HAP-1 (cell line): ENCODE results near the gene ACOT7.
A peak's percentile ranks its signal among the peaks of the same experiment; 100 is the strongest.

Experiments
- DNase-seq, 2 experiments: peaks; one replicate each; pipeline ENCODE4 v3.0.0-alpha.2; 2016 to 2020; ENCODE audit warnings: low spot score in 2 of 2
- H3K27me3 ChIP-seq: fragments of 250-450 bp; sonication (Bioruptor Pico); 2 replicates; pipeline ENCODE4 v1.5.1; 2020; ENCODE audit warnings: low read depth, mild to moderate bottlenecking, moderate library complexity
- H3K36me3 ChIP-seq: fragments of 250-450 bp; sonication (Bioruptor Pico); replicated peaks from 2 replicates; pipeline ENCODE4 v1.5.1; 2020; ENCODE audit warnings: mild to moderate bottlenecking
- H3K4me1 ChIP-seq: fragments of 250-450 bp; sonication (Bioruptor Pico); 2 replicates; pipeline ENCODE4 v1.5.1; 2020; ENCODE audit warnings: mild to moderate bottlenecking
- H3K4me3 ChIP-seq: fragments of 250-450 bp; sonication (Bioruptor Pico); 2 replicates; pipeline ENCODE4 v1.5.1; 2020; ENCODE audit warnings: mild to moderate bottlenecking, moderate library complexity
- H3K9me3 ChIP-seq: fragments of 250-450 bp; sonication (Bioruptor Pico); 2 replicates; pipeline ENCODE4 v1.5.1; 2020; ENCODE audit warnings: mild to moderate bottlenecking, moderate library complexity
- in situ Hi-C: fragments of 300-500 bp; cut with MboI; formaldehyde crosslinking; loops from 3 replicates; pipeline ENCODE4 v1.14.3; 2020; ENCODE audit warnings: low sequenced_read_pairs, inconsistent platforms, mixed read lengths

ACOT7 gene

DNA sequence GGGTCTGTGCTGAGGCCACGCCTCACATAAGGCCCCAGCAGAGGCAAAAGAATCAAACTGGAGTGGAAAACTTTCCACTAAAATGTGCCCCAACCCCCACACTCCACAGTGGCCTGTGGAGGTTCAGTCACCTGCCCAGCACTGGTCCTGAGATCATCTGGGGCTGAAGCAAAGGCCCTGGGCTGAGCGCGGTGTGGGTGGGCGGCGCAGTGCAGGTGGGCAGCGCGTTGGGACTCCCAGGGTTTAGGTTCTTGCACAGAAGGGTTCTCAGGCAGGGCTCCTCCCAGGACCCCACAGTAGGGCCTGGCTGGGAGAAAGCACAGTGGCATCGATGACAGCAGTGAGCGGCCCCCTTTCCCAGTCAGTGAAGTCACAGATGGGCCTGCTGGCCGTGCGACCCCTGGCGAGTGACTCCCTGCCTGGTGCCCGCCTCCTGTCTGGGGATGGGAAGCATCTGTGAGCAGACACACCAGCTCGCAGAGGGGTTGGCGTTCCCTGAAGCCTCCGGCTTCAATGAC, 118.9 kb downstream of the ACOT7 start:
- Histone ChIP-seq H3K36me3 (peaks cover 10% of the 10 kb centered on the region), H3K27me3 (no peaks in the 10 kb centered on the region), H3K4me1 (no peaks in the 10 kb centered on the region), H3K4me3 (no peak overlapping the region), H3K9me3 (no peaks in the 10 kb centered on the region)
- no peak for DNase-seq
- in situ Hi-C loops = no loop called here

DNA sequence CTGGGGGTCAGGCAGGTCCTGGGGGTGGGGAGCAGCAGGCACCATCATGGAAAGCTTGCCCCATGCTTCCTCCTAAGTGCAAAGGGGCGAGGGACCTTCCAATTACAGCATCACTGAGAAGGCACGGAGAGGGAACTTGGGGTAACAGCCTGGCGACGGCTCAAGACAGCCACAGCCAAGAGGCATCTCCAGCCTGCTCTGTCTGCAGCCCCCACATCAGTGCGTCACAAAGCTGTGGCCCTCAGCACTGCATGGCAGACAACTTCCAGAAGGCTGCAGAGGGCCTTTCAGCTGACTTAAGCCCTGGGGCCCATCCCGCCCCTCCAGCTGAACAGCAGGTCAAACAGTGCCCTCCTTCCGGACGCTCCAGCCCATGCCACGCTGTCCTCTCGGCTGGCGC, 119.5 kb downstream of the ACOT7 start:
- H3K4me1 ChIP-seq = no peaks in the 10 kb centered on the region
- no peaks in the 10 kb centered on the region for H3K9me3 ChIP-seq
- no peak overlapping the region for H3K4me3 ChIP-seq
- in situ Hi-C loops = no loop called here
- H3K36me3 ChIP-seq = peaks cover 10% of the 10 kb centered on the region
- no peak for DNase-seq
- H3K27me3 ChIP-seq = no peaks in the 10 kb centered on the region

DNA sequence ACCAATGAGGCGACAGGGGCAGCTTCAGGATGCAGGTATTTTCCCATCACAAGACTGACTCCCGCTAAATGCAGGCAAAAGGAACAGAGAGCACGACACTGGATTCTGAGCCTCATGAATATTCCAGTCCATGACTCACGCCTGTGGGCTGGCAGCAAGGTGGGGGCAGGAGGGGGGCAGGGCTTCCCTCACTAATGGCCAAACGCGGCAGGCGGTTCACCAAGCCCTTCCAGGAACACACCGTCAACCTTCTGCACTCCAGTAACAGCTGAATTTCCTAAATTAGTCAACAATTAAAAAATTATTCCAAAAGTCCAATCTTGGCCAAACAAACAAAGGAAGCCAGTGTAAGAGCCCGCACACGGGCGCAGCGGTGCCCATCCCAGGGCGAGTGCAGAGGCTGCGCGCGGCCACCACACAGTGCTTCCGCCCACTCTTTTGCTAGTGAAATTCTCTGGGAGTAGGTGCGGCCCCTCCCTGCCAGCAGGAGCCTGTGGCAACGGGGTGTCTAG, 120.1 kb downstream of the ACOT7 start:
- peaks cover 10% of the 10 kb centered on the region for H3K36me3 ChIP-seq
- DNase-seq = peak in 1 of 2 experiments; percentile 56
- no peaks in the 10 kb centered on the region for H3K4me1 ChIP-seq
- no peaks in the 10 kb centered on the region for H3K27me3 ChIP-seq
- no peaks in the 10 kb centered on the region for H3K9me3 ChIP-seq
- in situ Hi-C loops = no loop called here
- no peak overlapping the region for H3K4me3 ChIP-seq

DNA sequence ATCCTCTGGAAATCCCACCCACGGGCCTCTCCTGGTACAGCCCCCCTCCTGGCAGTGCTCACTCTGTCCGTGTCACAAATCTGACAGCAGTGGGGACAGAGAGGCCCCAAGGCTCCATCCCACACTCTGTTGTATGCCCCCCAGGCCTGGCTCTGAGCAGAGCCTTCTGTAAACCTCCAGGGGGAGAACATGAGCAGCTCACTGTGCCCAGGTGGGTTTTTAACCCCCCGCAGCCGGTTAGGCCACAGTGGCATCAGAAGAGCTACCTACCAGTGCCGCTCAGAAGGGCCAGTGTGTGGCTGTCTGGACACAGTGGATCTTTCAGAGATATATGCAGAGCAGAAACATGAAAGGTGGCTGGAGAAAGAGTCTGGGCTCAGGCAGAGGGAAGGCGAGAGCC, 120.7 kb downstream of the ACOT7 start:
- H3K27me3 ChIP-seq = no peaks in the 10 kb centered on the region
- DNase-seq = no peak
- no peaks in the 10 kb centered on the region for H3K9me3 ChIP-seq
- peaks cover 10% of the 10 kb centered on the region for H3K36me3 ChIP-seq
- H3K4me1 ChIP-seq = no peaks in the 10 kb centered on the region
- H3K4me3 ChIP-seq = no peak overlapping the region
- in situ Hi-C loops = no loop called here

DNA sequence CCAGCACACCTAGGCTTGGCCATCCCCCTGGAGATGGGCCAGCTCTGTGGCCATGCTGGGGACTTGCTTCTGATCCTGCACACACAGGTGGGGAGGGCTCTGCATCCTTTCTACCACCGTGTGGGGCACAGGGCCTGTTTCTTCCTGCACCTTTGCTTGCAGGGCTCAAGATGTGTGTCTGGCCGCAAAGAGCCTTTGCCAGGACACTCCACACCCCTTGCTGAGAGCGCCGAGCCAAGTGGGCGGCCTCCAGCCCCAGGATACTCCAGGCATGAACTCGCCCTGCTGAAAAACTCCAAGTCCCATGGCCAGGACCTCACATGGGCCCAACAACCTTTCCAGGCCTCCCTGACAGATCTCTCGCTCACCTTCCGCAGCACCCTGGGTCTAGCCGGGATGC, 121.1 kb downstream of the ACOT7 start:
- Histone ChIP-seq H3K4me3 (no peak overlapping the region), H3K27me3 (no peaks in the 10 kb centered on the region), H3K9me3 (no peaks in the 10 kb centered on the region), H3K36me3 (peaks cover 10% of the 10 kb centered on the region), H3K4me1 (no peaks in the 10 kb centered on the region)
- no peak for DNase-seq
- in situ Hi-C loops = no loop called here

DNA sequence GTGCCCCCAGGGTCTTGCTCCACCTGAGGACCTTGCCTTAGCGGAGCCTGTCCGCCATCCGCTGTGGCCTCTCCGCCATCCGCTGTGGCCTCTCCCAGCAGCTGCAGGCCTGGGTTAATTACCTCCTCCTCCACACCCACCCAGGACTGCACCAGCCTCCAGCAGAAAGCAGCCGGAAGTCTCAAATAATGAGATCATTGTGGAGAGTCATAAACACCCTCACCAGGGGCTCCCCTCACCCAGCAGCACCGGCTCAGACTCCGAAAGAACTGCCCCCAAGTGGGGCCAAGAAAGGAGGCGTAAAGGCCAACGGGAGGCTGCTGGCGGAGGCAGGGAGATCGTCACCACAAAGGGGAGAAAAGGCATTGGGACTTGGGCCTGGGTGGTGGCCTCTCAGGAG, 122.0 kb downstream of the ACOT7 start:
- DNase-seq = no peak
- Histone ChIP-seq H3K27me3 (no peaks in the 10 kb centered on the region), H3K36me3 (peaks cover 10% of the 10 kb centered on the region), H3K4me1 (no peaks in the 10 kb centered on the region), H3K9me3 (no peaks in the 10 kb centered on the region), H3K4me3 (no peak overlapping the region)
- in situ Hi-C loops = no loop called here

DNA sequence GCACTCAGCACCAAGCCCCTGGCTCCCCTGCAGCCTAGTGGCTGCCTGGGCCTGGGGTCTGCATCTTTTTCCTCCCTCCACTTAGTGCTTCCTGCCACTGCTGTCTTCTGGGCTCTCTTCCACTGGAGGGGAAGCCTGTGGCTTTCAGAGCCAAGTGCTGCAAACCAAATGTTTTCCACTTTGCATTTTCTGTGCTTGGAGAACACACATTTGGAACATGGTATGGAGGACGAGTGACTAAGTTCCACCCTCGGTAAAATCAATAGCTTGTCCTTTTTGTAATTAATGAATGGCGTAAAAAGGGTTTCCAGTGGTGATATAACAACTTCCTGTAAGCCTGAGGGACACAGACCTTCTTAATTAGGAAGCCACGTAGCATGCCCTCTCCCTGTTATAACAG, 122.6 kb downstream of the ACOT7 start:
- in situ Hi-C loops = no loop called here
- no peaks in the 10 kb centered on the region for H3K27me3 ChIP-seq
- H3K4me3 ChIP-seq = no peak overlapping the region
- DNase-seq = no peak
- H3K36me3 ChIP-seq = peaks cover 10% of the 10 kb centered on the region
- no peaks in the 10 kb centered on the region for H3K9me3 ChIP-seq
- H3K4me1 ChIP-seq = no peaks in the 10 kb centered on the region

DNA sequence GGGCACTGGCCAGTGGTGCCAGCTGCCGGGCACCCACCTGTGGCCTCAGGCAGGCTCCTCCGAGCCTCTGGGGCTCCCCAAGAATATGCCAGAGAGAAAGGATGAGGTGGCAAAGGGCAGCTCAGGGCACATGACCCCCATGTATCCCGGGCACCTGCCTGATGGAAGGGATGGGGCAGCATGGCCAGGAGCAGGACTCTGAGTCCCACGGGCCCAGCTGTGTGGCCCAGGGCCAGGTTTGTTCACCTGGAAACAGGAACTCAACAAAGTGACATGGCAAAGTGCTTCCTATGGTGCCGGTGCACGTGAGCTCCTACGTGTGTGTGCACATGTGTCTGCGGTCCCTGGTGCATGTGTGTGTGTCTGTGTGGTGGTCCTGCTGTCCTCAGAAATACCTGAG, 123.2 kb downstream of the ACOT7 start:
- Histone ChIP-seq H3K4me3 (no peak overlapping the region), H3K36me3 (peaks cover 10% of the 10 kb centered on the region), H3K4me1 (no peaks in the 10 kb centered on the region), H3K9me3 (no peaks in the 10 kb centered on the region), H3K27me3 (no peaks in the 10 kb centered on the region)
- DNase-seq = no peak
- in situ Hi-C loops = no loop called here

DNA sequence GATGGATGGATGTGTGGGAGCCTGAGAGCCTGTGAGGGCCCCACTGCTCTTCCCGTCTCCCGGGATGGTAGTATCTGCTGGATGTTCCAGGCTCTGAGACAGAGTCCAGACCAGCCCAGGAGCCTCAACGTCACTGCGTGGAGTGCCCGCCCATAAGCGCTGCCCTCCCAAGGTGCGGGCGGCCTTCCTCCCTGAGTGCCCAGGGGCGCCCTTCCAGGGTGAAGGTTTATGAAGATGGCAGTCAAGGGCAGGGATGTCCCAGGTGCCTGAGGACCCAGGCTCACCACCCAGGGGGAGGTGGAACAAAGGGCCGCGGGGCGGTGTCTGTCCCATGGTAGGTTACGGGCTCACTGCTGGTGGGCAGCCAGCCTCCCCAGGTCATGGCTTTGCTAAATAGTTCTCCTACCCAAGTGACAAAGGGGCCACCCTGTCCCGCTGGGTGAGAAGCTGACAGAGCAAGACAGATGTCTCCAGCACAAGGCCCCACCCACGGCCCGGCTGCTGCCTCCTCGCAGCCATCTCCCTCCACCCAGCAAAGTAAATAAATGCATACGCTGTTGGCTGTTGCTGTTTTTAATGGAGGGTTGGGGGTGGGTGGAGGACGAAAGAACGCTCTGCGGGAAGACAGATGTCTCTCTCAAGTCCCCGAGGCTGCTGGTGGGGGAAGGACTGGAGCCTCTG, 123.7 kb downstream of the ACOT7 start:
- no peaks in the 10 kb centered on the region for H3K4me1 ChIP-seq
- H3K27me3 ChIP-seq = no peaks in the 10 kb centered on the region
- peaks cover 10% of the 10 kb centered on the region for H3K36me3 ChIP-seq
- no peak overlapping the region for H3K4me3 ChIP-seq
- in situ Hi-C loops = no loop called here
- no peaks in the 10 kb centered on the region for H3K9me3 ChIP-seq
- DNase-seq = no peak

DNA sequence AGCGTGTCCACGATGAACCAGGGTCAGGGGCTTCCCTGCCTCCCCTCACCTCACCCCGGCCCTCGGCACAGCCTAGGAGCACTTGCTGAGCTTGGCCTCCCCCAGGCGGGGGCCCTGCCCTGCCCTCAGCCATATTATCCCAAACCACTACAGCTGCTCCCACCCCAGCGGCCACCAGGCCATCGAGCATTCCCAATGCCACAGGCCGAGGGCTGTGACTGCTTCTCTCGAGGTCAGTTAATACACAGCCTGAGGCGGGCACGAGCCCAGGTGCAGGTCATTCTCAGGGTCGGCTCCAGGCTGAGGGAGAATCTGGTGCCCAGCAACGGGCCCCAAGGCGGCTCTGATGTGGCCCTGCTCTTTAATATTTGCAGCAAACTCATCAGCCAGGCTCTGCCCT, 124.3 kb downstream of the ACOT7 start:
- peaks cover 10% of the 10 kb centered on the region for H3K36me3 ChIP-seq
- in situ Hi-C loops = no loop called here
- H3K4me1 ChIP-seq = no peaks in the 10 kb centered on the region
- H3K4me3 ChIP-seq = no peak overlapping the region
- no peaks in the 10 kb centered on the region for H3K9me3 ChIP-seq
- no peaks in the 10 kb centered on the region for H3K27me3 ChIP-seq
- DNase-seq = no peak

DNA sequence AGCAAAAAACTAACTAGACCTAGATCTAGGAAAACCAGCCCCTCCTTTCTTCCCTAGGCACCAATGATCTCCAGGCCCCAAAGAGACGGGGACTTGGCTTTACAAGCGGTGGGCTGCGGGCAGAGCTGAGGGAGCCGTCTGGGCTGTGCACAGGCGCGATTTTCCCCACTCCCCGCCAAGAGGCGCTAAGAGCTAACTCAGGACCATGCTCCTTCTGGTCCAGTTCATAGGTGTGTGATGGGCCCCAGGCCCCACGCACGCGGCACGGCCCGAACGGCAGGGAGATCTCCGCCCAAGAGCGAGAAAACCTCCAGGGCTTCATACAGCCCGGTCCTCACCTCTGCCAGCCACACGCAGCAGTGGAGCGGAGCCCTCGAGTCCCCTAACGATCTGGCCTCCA, 125.2 kb downstream of the ACOT7 start:
- in situ Hi-C loops = no loop called here

DNA sequence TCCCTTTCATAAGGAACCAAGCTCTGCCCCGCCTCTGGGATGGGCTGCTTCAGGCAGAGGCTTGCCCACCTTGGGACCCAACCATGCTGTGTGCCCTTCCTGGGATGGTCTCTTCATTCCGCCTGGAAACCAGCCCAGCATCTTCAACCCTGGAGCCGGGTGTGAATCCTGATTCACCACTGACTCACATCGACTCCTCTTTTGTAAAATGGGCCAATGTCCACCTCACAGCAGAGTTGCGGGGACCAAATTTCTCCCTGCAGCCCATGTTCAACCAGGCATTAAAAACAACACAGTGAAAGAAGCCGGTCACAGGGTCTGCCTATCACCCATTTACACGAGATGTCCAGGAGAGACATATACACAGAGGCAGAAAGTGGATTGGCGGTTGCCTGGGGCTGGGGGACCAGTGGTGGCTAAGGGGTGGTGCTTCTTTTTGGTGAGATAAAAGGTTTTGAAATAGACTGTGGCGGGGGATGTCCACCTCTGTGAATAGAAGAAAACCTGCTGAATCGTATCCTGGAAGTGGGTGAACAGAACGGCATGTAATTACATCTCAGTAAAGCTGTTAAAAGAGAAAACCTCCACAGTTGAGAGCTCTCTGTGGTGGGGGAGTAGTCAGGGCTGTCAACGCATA, 125.8 kb downstream of the ACOT7 start:
- H3K9me3 ChIP-seq = no peaks in the 10 kb centered on the region
- no peaks in the 10 kb centered on the region for H3K4me1 ChIP-seq
- H3K36me3 ChIP-seq = peaks cover 1% of the 10 kb centered on the region
- H3K27me3 ChIP-seq = no peaks in the 10 kb centered on the region
- H3K4me3 ChIP-seq = no peak overlapping the region
- no peak for DNase-seq
- in situ Hi-C loops = no loop called here

More for the DNA sequence above, 125.2 kb downstream of the ACOT7 start:
- Histone ChIP-seq H3K4me1 (no peaks in the 10 kb centered on the region), H3K36me3 (peaks cover 5% of the 10 kb centered on the region), H3K27me3 (no peaks in the 10 kb centered on the region), H3K4me3 (no peak overlapping the region), H3K9me3 (no peaks in the 10 kb centered on the region)
- DNase-seq = no peak

DNA sequence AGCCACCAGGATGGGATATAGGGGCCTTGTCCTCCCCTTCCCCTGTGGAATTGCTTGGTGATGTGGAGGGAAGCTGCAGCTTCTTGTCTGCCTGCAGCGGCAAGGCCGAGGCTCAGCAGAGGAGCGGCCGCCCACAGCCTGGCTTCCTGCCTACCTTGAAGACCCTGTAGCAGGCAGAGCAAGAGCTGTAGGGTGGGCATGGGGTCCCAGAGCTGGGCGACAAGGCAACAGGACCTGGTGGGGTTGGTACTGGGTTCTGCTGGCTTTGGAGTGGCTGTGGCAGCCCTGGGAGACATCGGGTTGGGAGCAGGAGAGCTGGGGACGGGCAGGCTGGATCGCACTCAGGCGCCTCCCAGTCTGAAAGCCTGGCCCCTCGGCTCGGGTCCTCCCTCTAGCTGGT, 126.9 kb downstream of the ACOT7 start:
- H3K4me3 ChIP-seq = no peak overlapping the region
- in situ Hi-C loops = no loop called here
- H3K4me1 ChIP-seq = no peaks in the 10 kb centered on the region
- no peaks in the 10 kb centered on the region for H3K9me3 ChIP-seq
- no peaks in the 10 kb centered on the region; the same call in 1 of the 2 replicates for H3K36me3 ChIP-seq
- no peak for DNase-seq
- no peaks in the 10 kb centered on the region for H3K27me3 ChIP-seq

DNA sequence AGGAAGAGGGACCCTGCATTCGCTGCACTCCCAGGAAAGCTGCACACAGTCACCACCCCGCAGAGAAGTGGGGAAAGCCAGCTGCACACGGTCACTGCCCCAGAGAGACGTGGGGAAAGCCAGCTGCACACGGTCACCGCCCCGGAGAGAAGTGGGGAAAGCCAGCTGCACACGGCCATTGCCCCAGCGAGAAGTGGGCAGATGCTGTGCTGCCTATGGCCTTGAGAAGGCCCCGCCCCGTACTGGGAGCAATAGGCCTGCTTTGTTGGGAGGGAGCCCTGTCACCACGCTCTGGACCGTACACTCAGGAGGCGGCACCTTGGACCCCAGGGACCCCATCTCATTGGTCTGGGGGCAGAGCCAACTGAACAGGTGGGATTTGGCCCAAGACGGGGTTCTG, 128.4 kb downstream of the ACOT7 start:
- H3K36me3 ChIP-seq = no peaks in the 10 kb centered on the region; the same call in 1 of the 2 replicates
- H3K27me3 ChIP-seq = no peaks in the 10 kb centered on the region
- in situ Hi-C loops = no loop called here
- H3K9me3 ChIP-seq = no peaks in the 10 kb centered on the region
- H3K4me3 ChIP-seq = no peak overlapping the region
- DNase-seq = no peak
- H3K4me1 ChIP-seq = no peaks in the 10 kb centered on the region
